ENCODE data around the gene LINC00632. TPM values are rescaled to one million over a fixed set of nuclear protein-coding genes. Genes with fewer than 3 reads are reported as not detected.

LINC00632 gene
- total RNA-seq, 1 donor from 2014 or later, result 6.7 TPM

GRCh38 chrX:140764401-140764919 is 54.9 kb downstream of the LINC00632 start:
- intact Hi-C loops (cut with micrococcal nuclease), result no loop called here

- intact Hi-C loops (cut with micrococcal nuclease), result no loop called here
Measured at GRCh38 chrX:140765043-140765784, 55.7 kb downstream of the LINC00632 start.

GRCh38 chrX:140766024-140766611 is 56.6 kb downstream of the LINC00632 start:
- intact Hi-C loops (cut with micrococcal nuclease), result loop anchor here (1.0 kb wide), 2 partner anchors 152 to 512 kb away; no protein-coding TSS in a partner anchor

GRCh38 chrX:140767646-140768045 is 58.1 kb downstream of the LINC00632 start:
- intact Hi-C loops (cut with micrococcal nuclease), result no loop called here

DNA sequence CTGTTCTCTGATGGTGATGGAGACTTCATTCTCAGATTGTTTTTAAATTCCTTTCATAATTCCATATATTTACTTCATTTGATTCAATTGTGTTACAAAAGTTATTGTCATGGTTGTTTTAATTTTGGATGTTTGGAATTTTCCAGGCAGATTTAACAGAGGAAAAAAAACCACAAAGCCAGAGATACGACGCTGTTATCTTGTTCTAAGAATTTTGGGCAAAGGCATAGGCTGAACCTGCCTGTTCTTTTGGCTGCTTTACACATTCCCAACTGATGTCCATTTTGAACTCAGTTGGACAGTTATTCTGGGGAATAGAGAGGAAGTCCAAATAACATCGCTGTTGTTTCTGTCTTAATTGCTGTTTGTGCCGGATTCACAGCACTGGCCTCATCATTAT is 65.7 kb downstream of the LINC00632 start:
- intact Hi-C loops (cut with micrococcal nuclease), result no loop called here

DNA sequence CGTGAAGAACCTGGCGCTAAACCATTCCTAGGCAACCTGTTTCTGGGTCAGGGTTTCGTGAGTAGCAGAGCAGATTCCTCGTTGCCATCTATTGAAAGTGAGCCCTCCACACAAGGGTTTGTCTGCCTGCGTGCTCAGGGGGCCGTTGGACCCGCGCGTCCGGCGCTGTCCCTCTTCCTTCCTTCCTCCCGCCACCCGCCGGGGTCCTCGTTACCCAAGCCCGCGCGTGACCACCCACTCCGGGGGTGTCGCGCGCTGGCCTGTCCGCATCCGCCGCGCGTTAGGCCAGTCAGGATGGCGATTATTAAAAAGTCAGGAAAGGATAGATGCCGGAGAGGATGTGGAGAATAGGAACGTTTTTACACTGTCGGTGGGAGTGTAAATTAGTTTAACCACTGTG is 66.8 kb downstream of the LINC00632 start:
- intact Hi-C loops (cut with micrococcal nuclease), result no loop called here

DNA sequence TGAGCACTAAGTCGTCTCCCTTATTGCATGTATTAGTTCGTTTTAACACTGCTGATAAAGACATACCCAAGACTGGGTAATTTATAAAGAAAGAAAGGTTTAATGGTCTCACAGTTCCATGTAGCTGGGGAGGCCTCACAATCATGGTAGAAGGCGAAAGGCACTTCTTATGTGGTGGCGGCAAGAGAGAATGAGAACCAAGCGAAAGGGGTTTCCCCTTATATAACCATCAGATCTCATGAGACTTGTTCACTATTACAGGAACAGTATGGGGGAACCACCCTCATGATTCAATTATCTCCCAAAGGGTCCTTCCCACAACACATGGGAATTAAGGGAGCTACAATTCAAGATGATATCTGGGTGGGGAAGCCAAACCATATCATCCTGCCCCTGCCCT is 85.1 kb downstream of the LINC00632 start:
- intact Hi-C loops (cut with micrococcal nuclease), result no loop called here

DNA sequence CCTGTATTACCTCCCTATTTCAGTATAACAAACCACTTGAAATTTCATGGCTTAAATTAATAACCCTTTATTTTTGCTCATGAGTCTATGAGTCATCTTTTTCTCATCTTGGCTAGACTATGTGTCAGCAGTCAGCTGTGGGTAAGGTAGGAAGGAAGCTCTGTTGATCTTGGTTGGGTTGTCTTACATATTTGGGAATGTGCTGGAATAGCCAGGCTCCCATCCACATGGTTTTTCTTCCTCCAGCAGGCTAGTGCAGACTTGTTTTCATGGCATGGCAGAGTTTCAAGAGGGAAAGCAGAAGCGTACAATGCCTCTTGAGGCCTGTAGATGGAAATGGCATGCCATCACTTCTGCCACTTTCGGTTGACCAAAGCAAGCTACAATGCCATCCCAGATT is 89.7 kb downstream of the LINC00632 start:
- intact Hi-C loops (cut with micrococcal nuclease), result no loop called here

GRCh38 chrX:140804292-140804691 is 94.7 kb downstream of the LINC00632 start:
- intact Hi-C loops (cut with micrococcal nuclease), result no loop called here

DNA sequence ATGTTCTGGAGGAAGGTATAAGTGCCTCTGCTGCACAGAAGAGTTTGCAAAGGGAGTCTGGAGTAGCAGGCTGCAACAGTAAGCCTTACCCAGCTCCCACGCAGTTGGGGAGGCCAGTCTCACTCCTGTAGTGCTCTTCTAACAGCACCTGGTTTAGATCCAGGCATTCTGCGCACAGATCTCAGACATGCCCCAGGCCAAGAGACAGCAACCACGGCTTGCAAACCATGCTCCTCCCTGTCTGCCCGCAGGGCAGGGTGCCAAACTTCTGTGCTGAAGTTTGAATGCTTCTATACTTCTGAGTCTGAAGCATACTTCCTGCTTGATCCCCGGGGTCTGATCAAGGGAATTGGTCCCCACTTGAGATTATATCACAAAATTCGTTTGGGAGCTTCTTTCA is 106.3 kb downstream of the LINC00632 start:
- intact Hi-C loops (cut with micrococcal nuclease), result no loop called here

DNA sequence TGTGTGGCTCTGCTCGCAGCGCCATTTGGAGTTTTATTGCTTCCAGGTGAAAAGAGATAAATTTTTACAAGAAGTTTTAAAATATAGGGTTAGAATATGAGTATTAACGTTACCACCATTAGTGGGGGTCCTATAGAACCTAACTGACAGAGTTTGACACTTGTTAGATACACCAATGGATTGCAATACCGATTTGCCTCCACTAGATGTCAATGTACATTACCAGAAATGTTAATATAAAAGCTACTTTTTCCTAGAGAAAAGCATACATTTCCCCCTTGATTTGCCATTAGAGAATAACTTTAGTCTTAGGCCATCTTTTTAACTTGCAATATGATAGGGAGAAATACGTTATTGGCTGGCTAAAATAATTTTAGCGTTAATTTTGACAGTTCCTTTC is 108.4 kb downstream of the LINC00632 start:
- intact Hi-C loops (cut with micrococcal nuclease), result loop anchor here (1.0 kb wide), 1 partner anchor 100 kb away; no protein-coding TSS in a partner anchor

DNA sequence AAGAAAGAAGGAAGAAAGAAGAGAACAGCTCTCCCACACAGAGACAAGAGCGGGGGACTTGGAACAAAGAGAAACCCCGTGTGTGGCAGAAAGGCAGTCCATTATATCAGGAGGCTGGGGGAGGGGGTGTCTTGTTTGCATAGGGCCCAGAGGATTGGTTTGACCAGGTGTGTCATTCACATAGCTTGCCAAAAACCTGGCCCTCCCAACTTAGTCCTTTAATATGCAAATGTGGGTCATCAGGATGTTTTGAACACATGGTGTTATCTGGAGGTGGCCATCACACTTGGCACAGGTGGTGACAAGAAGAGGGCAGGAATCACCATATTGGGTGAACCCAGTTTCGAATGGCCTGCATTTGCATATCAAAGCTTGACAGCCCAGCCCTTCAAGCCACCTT is 111.7 kb downstream of the LINC00632 start:
- intact Hi-C loops (cut with micrococcal nuclease), result no loop called here

DNA sequence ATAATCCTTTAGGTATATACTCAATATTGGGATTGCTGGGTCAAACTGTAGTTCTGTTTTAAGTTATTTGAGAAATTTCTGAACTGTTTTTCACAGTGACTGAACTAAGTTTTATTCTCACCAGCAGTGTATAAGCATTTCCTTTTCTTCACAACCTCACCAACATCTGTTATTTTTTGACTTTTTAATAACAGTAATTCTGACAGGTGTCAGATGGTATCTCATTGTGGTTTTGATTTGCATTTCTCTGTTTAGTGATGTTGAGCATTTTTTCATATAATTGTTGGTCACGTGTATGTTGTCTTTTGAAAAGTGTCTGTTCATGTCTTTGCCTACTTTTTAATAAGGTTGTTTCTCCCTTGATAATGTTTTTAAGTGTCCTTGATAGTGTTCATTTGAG is 112.6 kb downstream of the LINC00632 start:
- intact Hi-C loops (cut with micrococcal nuclease), result loop anchor here (1.0 kb wide), 1 partner anchor 95 kb away; no protein-coding TSS in a partner anchor

- intact Hi-C loops (cut with micrococcal nuclease), result loop anchor here (1.0 kb wide), 1 partner anchor 94 kb away; no protein-coding TSS in a partner anchor
Measured at GRCh38 chrX:140822861-140823260, 113.3 kb downstream of the LINC00632 start.

- intact Hi-C loops (cut with micrococcal nuclease), result no loop called here
Measured at GRCh38 chrX:140836874-140837273, 127.3 kb downstream of the LINC00632 start.

Other genes starting within 250 kb of the LINC00632 start
- not detected in 2 replicates for gene SOX3, start 204.7 kb upstream of the LINC00632 start, total RNA-seq